ENCODE data around the gene ZDHHC14.

- TF ChIP-seq POLR2A (IDR thresholded peaks at IDR 0.05): no peak
- TF ChIP-seq, protein P1, sequence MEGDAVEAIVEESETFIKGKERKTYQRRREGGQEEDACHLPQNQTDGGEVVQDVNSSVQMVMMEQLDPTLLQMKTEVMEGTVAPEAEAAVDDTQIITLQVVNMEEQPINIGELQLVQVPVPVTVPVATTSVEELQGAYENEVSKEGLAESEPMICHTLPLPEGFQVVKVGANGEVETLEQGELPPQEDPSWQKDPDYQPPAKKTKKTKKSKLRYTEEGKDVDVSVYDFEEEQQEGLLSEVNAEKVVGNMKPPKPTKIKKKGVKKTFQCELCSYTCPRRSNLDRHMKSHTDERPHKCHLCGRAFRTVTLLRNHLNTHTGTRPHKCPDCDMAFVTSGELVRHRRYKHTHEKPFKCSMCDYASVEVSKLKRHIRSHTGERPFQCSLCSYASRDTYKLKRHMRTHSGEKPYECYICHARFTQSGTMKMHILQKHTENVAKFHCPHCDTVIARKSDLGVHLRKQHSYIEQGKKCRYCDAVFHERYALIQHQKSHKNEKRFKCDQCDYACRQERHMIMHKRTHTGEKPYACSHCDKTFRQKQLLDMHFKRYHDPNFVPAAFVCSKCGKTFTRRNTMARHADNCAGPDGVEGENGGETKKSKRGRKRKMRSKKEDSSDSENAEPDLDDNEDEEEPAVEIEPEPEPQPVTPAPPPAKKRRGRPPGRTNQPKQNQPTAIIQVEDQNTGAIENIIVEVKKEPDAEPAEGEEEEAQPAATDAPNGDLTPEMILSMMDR (IDR thresholded peaks at IDR 0.05): no peak
- no peak for TF ChIP-seq POLR2AphosphoS5 (IDR thresholded peaks at IDR 0.05; ENCODE audit: insufficient read depth in 1 of 2, low read depth in 1 of 2)
Measured at GRCh38 chr6:157558049-157558448, 177.1 kb downstream of the ZDHHC14 start.

Measured in vagina (tissue), 2 donors.